Measurements from ENCODE around the gene C11orf16.
"Not testable (repeated sequence)": the region's sequence is repeated elsewhere in the genome, so short reads cannot be mapped to it uniquely, and the experiment has no call there.

C11orf16 gene

GRCh38 chr11:8935789-8936188 lies 3.0 kb upstream of the C11orf16 start:
- H3K9me3 ChIP-seq (ENCODE audit: control extremely low read depth in 1 of 5, control insufficient read depth in 4 of 5, insufficient read depth in 2 of 5, low read depth in 1 of 5, low read length in 4 of 5); H3K27ac ChIP-seq (ENCODE audit: insufficient read depth in 1 of 2, low read depth in 1 of 2, low read length in 2 of 2, poor library complexity in 1 of 2, severe bottlenecking in 2 of 2); H3K4me3 ChIP-seq (ENCODE audit: control insufficient read depth in 1 of 7, extremely low read depth in 1 of 7, insufficient read depth in 4 of 7, low read depth in 2 of 7, low read length in 6 of 7); H3K27me3 ChIP-seq (replicated peaks in 2 of 5; ENCODE audit: control insufficient read depth in 4 of 5, insufficient read depth in 5 of 5, low read length in 4 of 5); H3K36me3 ChIP-seq (ENCODE audit: control insufficient read depth in 4 of 4, insufficient read depth in 4 of 4, low read length in 3 of 4); POLR2A ChIA-PET; DNase-seq; H3K4me1 ChIP-seq (ENCODE audit: control extremely low read depth in 1 of 4, control insufficient read depth in 4 of 4, insufficient read depth in 4 of 4, low read length in 3 of 4): not testable (repeated sequence)
- no CpG with 5 or more reads among the region's 2 CpGs for WGBS (ENCODE audit: insufficient coverage)
- CTCF ChIA-PET: interaction anchor here (1.4 to 1.7 kb wide), 2 partner anchors 13 to 20 kb away, joined by 3 to 5 read pairs; no protein-coding TSS in a partner anchor

GRCh38 chr11:8934742-8935488 lies 2.2 kb upstream of the C11orf16 start:
- no peaks in the 10 kb centered on the region for H3K36me3 ChIP-seq (ENCODE audit: control insufficient read depth in 4 of 4, insufficient read depth in 4 of 4, low read length in 3 of 4)
- H3K4me3 ChIP-seq (ENCODE audit: control insufficient read depth in 1 of 7, extremely low read depth in 1 of 7, insufficient read depth in 4 of 7, low read depth in 2 of 7, low read length in 6 of 7): no peak overlapping the region
- WGBS (ENCODE audit: insufficient coverage): 86% methylated on average over 13 of the region's 14 CpGs
- no peak for DNase-seq
- no peaks in the 10 kb centered on the region for H3K9me3 ChIP-seq (ENCODE audit: control extremely low read depth in 1 of 5, control insufficient read depth in 4 of 5, insufficient read depth in 2 of 5, low read depth in 1 of 5, low read length in 4 of 5)
- no peaks in the 10 kb centered on the region for H3K27me3 ChIP-seq (replicated peaks in 2 of 5; ENCODE audit: control insufficient read depth in 4 of 5, insufficient read depth in 5 of 5, low read length in 4 of 5)
- CTCF ChIA-PET: interaction anchor here (1.4 to 1.7 kb wide), 2 partner anchors 12 to 20 kb away, joined by 3 to 5 read pairs; no protein-coding TSS in a partner anchor
- no peak overlapping the region for H3K27ac ChIP-seq (ENCODE audit: insufficient read depth in 1 of 2, low read depth in 1 of 2, low read length in 2 of 2, poor library complexity in 1 of 2, severe bottlenecking in 2 of 2)
- POLR2A ChIA-PET: no interaction called here
- H3K4me1 ChIP-seq (ENCODE audit: control extremely low read depth in 1 of 4, control insufficient read depth in 4 of 4, insufficient read depth in 4 of 4, low read length in 3 of 4): peaks cover 0 to 5% (median 0%) of the 10 kb centered on the region in 4 experiments

- POLR2A ChIA-PET: no interaction called here
- CTCF ChIA-PET: no interaction called here
- H3K27ac ChIP-seq (ENCODE audit: insufficient read depth in 1 of 2, low read depth in 1 of 2, low read length in 2 of 2, poor library complexity in 1 of 2, severe bottlenecking in 2 of 2): no peak overlapping the region
- no peak for DNase-seq
- WGBS (ENCODE audit: insufficient coverage): 99% methylated on average over 6 of the region's 6 CpGs
- H3K9me3 ChIP-seq (ENCODE audit: control extremely low read depth in 1 of 5, control insufficient read depth in 4 of 5, insufficient read depth in 2 of 5, low read depth in 1 of 5, low read length in 4 of 5): no peaks in the 10 kb centered on the region
- no peaks in the 10 kb centered on the region for H3K27me3 ChIP-seq (replicated peaks in 2 of 5; ENCODE audit: control insufficient read depth in 4 of 5, insufficient read depth in 5 of 5, low read length in 4 of 5)
- no peaks in the 10 kb centered on the region for H3K36me3 ChIP-seq (ENCODE audit: control insufficient read depth in 4 of 4, insufficient read depth in 4 of 4, low read length in 3 of 4)
- H3K4me1 ChIP-seq (ENCODE audit: control extremely low read depth in 1 of 4, control insufficient read depth in 4 of 4, insufficient read depth in 4 of 4, low read length in 3 of 4): peaks cover 0 to 5% (median 0%) of the 10 kb centered on the region in 4 experiments
- H3K4me3 ChIP-seq (ENCODE audit: control insufficient read depth in 1 of 7, extremely low read depth in 1 of 7, insufficient read depth in 4 of 7, low read depth in 2 of 7, low read length in 6 of 7): no peak overlapping the region
These were observed 1.2 kb upstream of the C11orf16 start for GRCh38 chr11:8933931-8934330.

GRCh38 chr11:8930456-8931175 lies 2.1 kb downstream of the C11orf16 start:
- Histone ChIP-seq H3K27me3 (replicated peaks in 2 of 5; ENCODE audit: control insufficient read depth in 4 of 5, insufficient read depth in 5 of 5, low read length in 4 of 5) (no peaks in the 10 kb centered on the region), H3K4me1 (ENCODE audit: control extremely low read depth in 1 of 4, control insufficient read depth in 4 of 4, insufficient read depth in 4 of 4, low read length in 3 of 4) (peaks cover 0 to 5% (median 0%) of the 10 kb centered on the region in 4 experiments), H3K4me3 (ENCODE audit: control insufficient read depth in 1 of 7, extremely low read depth in 1 of 7, insufficient read depth in 4 of 7, low read depth in 2 of 7, low read length in 6 of 7) (no peak overlapping the region), H3K9me3 (ENCODE audit: control extremely low read depth in 1 of 5, control insufficient read depth in 4 of 5, insufficient read depth in 2 of 5, low read depth in 1 of 5, low read length in 4 of 5) (no peaks in the 10 kb centered on the region), H3K36me3 (ENCODE audit: control insufficient read depth in 4 of 4, insufficient read depth in 4 of 4, low read length in 3 of 4) (no peaks in the 10 kb centered on the region), H3K27ac (ENCODE audit: insufficient read depth in 1 of 2, low read depth in 1 of 2, low read length in 2 of 2, poor library complexity in 1 of 2, severe bottlenecking in 2 of 2) (no peak overlapping the region)
- WGBS (ENCODE audit: insufficient coverage): 97% methylated on average over 12 of the region's 12 CpGs
- ChIA-PET CTCF (interaction anchor here (2.9 kb wide), 1 partner anchor 16 kb away, joined by 10 read pairs; no protein-coding TSS in a partner anchor), POLR2A (interaction anchor here (0.6 kb wide), 1 partner anchor 249 kb away, joined by 7 read pairs; no protein-coding TSS in a partner anchor)
- DNase-seq: peak in 2 of 3 donors; percentile 15 to 19

DNA sequence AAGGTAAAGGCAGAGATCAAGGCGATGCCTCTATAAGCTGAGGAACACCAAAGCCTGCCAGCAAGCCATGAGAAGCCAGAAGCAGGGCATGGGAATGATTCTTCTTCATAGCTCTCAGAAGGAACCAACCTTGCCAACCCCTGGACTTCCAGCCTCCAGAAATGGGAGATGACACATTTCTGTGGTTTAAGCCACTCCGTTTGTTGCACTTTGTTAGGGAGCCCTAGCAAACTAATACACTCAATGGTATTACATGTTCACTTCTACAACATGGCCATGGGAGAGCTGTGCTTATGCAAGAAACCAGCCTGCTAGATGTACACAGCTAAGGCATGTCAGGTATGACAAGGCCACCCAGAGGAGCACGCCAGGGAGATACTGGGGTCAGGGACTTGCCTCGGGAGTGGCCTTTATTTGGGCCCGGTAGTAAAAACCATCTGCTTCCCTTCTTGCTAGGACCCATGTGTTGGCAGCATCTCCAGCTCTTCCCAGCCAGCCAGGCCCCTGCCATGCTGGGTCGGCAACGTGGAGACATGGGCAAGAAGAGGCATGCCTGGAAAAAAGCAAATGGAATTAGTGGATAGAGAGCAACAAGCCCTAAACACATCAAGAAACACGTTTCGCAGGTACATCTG lies 3.6 kb downstream of the C11orf16 start:
- no peak overlapping the region for H3K4me3 ChIP-seq (ENCODE audit: control insufficient read depth in 1 of 7, extremely low read depth in 1 of 7, insufficient read depth in 4 of 7, low read depth in 2 of 7, low read length in 6 of 7)
- 98% methylated on average over 9 of the region's 9 CpGs for WGBS (ENCODE audit: insufficient coverage)
- no peaks in the 10 kb centered on the region for H3K9me3 ChIP-seq (ENCODE audit: control extremely low read depth in 1 of 5, control insufficient read depth in 4 of 5, insufficient read depth in 2 of 5, low read depth in 1 of 5, low read length in 4 of 5)
- POLR2A ChIA-PET: interaction anchor here (0.6 kb wide), 1 partner anchor 64 kb away, joined by 3 read pairs; no protein-coding TSS in a partner anchor
- DNase-seq: no peak
- H3K4me1 ChIP-seq (ENCODE audit: control extremely low read depth in 1 of 4, control insufficient read depth in 4 of 4, insufficient read depth in 4 of 4, low read length in 3 of 4): peaks cover 0 to 5% (median 0%) of the 10 kb centered on the region in 4 experiments
- peaks cover 0 to 6% (median 2%) of the 10 kb centered on the region in 4 experiments for H3K36me3 ChIP-seq (ENCODE audit: control insufficient read depth in 4 of 4, insufficient read depth in 4 of 4, low read length in 3 of 4)
- CTCF ChIA-PET: interaction anchor here (2.9 kb wide), 1 partner anchor 14 kb away, joined by 10 read pairs; no protein-coding TSS in a partner anchor
- H3K27me3 ChIP-seq (replicated peaks in 2 of 5; ENCODE audit: control insufficient read depth in 4 of 5, insufficient read depth in 5 of 5, low read length in 4 of 5): no peaks in the 10 kb centered on the region
- no peak overlapping the region for H3K27ac ChIP-seq (ENCODE audit: insufficient read depth in 1 of 2, low read depth in 1 of 2, low read length in 2 of 2, poor library complexity in 1 of 2, severe bottlenecking in 2 of 2)

DNA sequence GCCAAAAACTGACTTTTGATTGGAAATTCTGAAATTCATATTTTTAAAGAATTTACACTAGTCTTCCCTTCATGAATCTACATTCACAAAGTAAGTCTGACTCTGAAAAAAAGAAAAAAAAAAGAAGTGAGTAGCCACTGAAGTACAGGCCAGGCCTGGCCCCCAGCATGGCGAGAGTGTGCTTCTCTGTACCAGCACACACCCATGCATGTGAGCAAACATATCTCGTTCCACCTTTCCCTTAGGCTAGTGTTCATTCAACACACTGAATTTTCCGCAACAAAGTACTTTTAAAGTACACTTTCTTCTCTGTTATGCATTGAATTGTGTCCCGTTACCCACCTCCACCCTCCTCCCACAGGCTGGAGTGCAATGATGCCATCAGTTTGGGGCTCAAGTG lies 4.5 kb downstream of the C11orf16 start:
- 100% methylated on average over 4 of the region's 4 CpGs for WGBS (ENCODE audit: insufficient coverage)

More for the DNA sequence above, 4.5 kb downstream of the C11orf16 start:
- H3K4me1 ChIP-seq (ENCODE audit: control extremely low read depth in 1 of 4, control insufficient read depth in 4 of 4, insufficient read depth in 4 of 4, low read length in 3 of 4): peaks cover 0 to 5% (median 0%) of the 10 kb centered on the region in 4 experiments
- CTCF ChIA-PET: no interaction called here
- peaks cover 0 to 6% (median 5%) of the 10 kb centered on the region in 4 experiments for H3K36me3 ChIP-seq (ENCODE audit: control insufficient read depth in 4 of 4, insufficient read depth in 4 of 4, low read length in 3 of 4)
- no peaks in the 10 kb centered on the region for H3K9me3 ChIP-seq (ENCODE audit: control extremely low read depth in 1 of 5, control insufficient read depth in 4 of 5, insufficient read depth in 2 of 5, low read depth in 1 of 5, low read length in 4 of 5)
- no peak for DNase-seq
- H3K27ac ChIP-seq (ENCODE audit: insufficient read depth in 1 of 2, low read depth in 1 of 2, low read length in 2 of 2, poor library complexity in 1 of 2, severe bottlenecking in 2 of 2): no peak overlapping the region
- POLR2A ChIA-PET: no interaction called here
- H3K27me3 ChIP-seq (replicated peaks in 2 of 5; ENCODE audit: control insufficient read depth in 4 of 5, insufficient read depth in 5 of 5, low read length in 4 of 5): no peaks in the 10 kb centered on the region
- no peak overlapping the region for H3K4me3 ChIP-seq (ENCODE audit: control insufficient read depth in 1 of 7, extremely low read depth in 1 of 7, insufficient read depth in 4 of 7, low read depth in 2 of 7, low read length in 6 of 7)

Measured in common myeloid progenitor, CD34-positive (primary cell).